Stimulated activated CD8-positive, alpha-beta memory T cell treated with anti-CD3 and anti-CD28 coated beads, Interleukin-7, amount 100 ng/mL, for 4 hours (primary cell): ENCODE results near the gene TMEM35B.
"Not testable (repeated sequence)": the region's sequence is repeated elsewhere in the genome, so short reads cannot be mapped to it uniquely, and the experiment has no call there.

Experiments used
- DNase-seq, 2 donors: peaks; one replicate each; pipeline ENCODE4 v3.0.0-alpha.2; 2020; ENCODE audit warnings: low read depth in 2 of 2

Gene TMEM35B

DNA sequence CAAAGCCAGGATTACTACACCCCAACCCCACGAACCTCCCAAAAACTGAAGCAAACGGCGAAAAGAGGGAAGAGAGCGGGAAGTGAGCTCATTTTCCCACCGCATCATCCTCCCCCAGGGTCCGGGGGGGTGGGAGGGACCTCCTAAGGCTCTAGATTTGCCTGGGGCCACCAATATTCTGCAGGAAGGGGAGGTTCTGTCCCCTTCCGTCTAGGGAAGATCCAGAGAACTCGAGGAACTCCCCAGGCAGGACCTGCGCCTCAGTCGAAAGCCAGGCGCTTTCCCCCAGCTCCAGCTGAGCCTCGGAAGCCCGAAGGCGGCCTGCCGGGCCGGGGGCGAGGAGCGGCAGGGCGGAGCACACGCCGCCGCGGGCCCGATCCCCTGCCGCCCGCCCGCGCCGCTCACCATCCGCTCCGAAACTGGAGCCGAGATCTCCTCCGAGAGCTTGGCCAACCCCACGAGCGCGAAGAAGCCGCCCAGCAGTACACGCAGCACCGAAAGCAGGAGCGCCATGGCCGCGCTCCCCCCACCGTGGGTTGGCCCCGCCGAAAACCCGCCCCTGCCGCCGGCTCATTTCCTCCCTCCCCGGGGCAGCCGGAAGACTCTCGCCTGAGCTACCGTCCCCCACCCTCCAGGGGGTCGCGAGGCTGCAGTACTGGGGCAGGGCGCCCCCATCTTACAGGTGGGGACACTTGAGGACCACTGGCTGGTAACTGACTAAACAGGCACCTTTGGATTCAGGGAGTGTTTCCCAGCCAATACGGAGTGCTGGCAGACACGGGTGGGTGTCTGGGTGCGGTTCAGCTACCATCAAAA lies at the start of gene TMEM35B:
TMEM35B (minus strand) TSS at position 555 of the 816 bp plus-strand sequence; CDS start at position 513, 42 bp downstream.
- DNase-seq = peak; percentile 56 to 73

DNA sequence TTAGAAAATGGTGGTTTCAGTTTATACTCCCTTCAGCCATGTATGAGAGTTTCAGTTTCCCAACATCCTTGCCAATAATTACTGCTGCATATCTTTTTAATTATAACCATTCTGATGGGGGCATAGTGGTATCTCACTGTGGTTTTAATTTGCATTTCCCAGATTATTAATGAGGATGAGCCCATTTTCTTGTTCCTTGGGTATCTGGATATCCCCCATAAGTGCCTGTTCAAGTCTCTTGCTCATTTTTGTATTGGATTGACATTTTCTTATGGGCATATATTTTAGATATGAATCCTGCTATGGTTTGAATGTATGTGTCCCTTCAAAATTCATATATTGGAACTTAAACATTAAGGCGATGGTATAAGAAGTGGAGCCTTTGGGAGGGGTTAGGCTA lies 48.2 kb upstream of the TMEM35B start:
- no peak for DNase-seq

DNA sequence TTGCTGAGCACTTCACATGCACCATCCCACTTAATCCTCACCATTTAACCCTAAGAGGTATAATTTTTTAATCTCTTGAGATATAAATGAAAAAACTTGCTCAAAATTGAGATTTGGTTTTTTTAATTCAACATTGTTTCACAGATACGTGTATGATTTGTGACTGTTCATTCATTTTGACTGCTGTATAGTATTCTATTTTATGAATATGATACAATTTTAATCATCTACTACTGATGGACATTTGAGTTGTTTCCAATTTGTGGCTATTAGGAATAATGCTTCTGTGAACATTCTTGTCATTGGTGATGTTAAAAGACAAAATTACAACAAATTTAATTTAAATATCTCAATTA lies 47.2 kb upstream of the TMEM35B start:
- no peak for DNase-seq

DNA sequence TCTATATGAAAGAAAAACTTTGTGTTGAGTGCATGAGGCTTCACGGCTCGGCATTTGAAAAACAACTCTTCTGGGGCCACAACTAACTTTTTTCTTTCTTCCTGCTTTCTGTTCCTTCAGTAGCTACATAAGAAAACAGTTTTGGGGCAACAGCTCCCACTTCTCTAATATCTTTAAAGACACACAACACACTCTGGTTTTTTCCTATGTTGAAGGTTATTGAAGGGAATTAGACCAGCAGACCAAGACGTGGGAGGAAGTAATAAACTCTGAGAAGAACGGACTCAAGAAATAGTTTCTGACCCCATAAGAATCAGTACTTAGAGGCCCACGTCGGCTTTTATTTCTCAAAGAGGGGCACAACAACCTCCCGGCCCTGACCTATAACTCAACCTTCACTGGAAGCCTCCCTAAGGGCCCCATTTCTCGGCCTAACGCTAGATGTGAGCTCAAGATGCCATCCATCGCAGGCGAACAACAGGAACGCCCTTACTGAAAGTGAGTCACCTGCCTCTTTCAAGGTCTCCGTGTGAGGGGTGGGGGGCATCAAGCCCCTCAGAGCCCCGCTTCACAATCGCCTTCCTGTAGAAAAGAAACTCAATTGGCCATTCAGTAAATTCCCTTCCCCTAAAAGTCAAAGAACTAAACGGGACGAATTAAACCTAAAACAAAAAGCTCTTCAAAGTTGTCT lies 45.8 kb upstream of the TMEM35B start:
- peak; percentile 27 to 32 for DNase-seq

DNA sequence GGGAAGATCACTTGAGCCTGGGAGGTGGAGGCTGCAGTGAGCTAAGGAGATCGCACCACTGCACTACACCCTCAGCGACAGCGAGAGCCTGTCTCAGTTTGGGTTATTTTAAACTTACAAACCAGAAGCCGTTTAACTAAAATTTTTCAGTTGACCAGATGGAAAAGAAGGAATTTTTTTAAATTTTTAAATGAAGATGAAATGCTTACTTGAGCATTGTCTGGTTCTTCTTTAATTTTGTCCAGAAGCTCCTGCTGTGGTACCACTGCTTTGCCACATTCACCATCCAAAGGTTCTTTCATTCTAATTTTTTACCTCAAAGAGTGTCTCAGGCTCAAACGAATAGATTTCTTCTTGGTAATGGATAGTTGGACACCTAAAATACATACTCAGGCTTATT lies 45.2 kb upstream of the TMEM35B start:
- DNase-seq = no peak

DNA sequence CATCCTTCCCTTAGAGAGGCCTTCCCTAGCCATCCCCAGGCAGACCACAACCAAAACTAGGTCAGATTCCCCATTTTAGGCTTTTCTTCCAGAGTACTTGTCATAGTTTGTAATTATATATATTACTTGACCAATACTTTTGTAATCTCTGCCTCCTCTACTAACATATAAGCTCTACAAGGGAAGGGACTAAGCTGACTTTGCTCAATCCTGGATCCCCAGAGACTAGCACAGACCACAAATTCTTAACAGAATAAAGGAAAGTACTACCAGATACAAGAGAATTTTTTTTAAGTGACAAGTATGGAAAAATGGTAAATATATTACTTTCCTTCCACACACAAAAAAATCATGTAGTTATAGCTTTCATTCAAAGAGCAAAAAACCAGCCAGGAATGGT lies 44.6 kb upstream of the TMEM35B start:
- no peak for DNase-seq

DNA sequence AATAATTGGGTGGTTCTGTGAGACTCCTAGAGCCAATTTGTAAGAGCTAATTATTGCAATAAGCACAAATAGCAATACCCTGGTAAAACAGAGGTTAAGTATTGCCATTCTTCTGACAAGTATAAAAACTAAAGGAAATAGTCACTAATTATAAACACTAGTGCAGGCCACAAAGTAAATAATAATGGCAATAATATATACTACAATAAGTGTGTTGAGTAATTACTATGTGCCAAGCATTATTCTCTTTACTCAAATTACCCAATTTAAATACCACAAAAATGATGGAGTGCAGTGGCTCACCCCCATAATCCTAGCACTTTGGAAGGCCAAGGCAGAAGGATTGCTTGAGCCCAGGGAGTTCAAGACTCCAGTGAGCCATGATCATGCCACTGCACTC lies 31.3 kb upstream of the TMEM35B start:
- no peak for DNase-seq

DNA sequence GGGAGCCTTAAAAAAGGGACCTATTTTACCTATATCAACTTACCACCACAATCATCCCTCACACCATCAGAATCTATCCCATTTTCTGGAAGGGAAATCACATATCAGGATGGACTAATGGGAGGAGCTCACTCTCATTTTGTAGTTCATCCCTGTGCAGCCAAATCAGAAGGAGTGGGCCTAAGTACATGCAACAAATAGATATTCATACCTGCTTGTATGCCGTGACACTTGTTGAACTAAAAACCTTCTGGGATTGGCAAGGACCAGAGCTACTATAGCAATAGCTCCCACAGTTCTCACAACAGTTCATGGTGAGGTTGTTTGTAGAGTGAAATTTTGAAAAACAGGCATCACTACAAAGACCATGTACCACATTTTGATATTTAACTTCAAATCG lies 29.3 kb upstream of the TMEM35B start:
- DNase-seq = no peak

DNA sequence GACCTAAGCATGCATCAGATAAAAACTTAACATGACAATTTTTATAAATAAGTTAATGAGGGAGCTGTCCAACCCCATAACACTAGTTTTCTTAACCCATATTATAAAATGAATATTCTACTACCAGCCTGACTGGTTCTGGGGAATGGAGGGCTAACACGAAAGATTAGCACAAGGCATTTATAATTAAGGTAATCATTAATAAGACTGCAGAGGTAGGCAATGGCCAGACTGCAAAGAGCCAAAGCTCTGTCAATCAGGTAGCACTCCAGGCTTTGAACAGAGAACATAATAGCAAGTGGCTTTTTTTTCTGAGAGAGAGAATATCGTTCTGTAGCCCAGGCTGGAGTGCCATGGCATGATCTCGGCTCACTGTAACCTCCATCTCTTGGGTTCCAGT lies 20.6 kb upstream of the TMEM35B start:
- no peak for DNase-seq

DNA sequence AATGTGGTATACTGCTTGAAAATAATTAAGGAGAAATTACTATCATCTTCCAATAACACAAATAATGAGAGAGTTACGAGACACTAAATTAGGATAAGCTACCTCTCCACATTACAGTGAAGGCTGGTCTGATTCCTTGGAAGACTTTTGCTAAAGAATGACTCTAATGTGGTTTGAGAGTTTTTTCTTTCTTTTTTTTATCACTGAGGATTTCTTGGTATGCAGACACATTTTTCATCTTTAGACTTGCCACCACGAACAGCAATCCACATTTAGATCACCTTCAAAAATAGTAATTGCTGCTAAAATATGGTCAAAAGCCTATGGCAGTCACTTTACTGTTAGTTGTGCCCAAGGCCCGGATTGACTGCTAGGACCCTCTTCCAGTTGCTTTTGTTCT lies 16.6 kb upstream of the TMEM35B start:
- DNase-seq = no peak

DNA sequence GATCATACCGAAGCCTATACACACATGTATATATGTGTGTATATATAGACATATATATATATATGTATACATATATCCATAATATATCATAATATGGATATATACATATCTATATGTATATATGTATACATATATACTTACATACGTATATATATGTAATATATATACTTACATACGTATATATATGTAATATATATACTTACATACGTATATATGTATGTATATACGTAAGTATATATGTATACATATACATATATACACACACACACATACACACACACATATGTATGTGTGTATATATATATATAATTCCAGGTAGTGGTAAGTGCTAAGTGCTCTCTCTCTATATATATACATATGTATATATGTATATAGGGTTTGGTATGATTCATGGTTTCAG lies 9.7 kb upstream of the TMEM35B start:
- no peak for DNase-seq

DNA sequence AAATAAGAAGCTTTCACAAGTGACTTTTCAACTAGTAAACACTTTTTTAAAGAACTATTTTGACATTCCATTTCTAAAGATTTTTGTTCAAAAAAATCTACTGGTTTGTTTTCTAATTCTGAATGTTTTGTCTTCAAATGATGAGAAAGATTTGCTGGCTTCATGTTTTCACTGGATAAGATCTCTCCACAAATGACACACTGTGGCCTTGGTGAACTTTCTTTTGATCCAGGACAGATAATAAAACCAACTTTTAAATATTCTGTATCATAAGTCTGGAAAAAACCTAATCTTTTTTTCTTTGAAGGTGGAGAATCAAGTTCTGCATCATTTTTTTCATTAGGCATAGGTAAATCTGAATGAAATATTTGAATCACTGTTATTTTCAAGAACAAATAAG lies 3.4 kb upstream of the TMEM35B start:
- DNase-seq = no peak

DNA sequence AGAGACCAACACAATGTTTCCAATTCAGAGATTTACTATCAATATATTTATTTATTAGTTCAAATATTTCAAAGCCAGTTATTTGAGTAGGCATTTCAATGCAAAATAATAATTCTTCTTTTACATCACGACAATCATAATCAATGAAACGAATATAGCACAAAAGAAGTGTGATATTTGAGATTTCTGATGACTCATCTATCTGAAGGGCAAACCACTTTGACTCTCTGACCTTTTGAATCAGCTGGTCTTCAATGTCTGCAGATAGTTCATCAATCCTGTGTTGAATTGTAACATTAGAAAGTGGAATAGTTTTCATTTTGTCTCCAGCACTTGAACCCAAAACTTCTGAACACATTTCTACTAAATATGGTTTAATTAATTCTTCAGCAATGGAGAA lies 3.0 kb upstream of the TMEM35B start:
- DNase-seq = no peak

DNA sequence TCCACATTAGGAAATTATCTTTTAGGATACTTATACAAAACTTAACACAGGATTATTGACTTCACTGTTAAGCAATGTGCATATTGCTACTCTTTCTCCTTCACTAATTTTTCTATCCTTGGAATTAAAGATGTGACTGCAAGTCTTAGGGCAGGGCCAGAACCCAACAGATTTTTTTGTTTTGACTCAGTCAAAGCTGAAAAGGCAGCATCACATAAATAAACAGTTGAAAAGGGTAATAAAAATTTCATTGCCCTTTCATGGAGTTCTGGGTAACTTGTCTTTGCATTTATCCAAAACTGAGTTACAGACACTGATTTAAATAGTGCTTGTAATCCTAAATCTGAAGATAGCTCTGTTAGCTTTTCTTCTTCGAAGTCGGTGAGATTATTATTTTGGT lies 1.9 kb upstream of the TMEM35B start:
- DNase-seq = no peak

DNA sequence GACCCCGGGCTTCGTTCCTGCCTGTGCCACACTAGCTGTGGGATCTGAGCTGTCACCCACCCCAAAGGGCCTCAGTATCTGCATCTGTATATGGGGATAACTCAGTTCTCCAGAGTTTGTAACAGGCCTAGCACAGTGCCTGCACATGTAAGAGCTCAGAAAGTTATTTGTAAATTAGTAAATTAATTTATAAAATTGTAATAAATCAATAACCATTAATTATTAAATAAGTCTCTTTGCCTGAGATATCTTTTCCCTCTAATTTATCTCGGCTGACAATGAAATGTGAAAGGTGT lies 410 bp upstream of the TMEM35B start:
- not testable (repeated sequence) for DNase-seq

DNA sequence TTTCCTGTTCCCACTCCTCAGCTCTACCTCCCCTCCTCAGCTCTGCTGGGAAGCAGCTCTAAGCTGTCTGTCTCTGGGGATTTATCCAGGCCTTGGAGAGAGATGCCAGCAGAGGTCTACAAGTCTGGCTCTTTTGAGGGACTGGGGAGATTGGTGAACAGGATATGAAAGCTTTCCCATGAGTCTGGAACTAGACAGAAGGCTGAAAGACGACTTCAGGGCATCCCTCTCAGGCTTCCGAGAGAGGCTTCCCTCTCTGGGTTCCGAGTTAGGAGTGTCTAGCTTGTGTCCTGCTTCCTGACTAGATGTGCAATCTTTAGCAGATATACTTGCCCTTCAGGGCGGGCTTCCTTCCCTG lies 733 bp downstream of the TMEM35B start:
- no peak for DNase-seq

DNA sequence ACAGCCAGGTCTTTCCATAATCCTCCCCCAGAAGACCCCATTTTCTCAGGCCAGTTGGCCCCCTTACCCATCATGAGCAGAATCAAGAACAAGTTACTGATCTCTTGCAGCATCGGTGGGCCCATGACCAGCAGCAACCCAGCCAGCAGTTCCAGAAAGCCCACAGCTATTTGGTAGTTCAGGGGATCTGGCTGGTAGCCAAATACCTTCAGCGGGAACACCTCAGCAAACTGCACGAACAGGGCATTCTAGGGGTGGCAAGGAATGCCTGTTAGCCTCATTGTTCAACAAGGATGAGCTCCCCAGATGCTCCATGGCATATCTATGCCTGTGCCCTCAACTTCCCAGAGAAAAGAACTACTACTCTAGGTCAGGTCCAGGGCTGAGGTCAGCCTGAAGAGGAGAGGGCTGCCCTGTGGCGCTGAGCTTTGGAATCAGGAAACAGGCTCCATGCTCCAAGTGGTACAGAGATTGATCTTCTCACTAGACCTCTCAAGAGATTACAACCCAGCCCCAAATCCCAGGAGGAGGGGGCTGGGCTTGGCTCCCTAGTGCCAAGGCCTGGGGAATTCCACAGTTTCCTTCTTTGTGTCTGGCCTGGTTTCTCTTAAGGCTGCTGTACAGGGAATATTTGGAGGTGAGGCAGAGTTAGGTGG lies 1.3 kb downstream of the TMEM35B start:
- no peak for DNase-seq

DNA sequence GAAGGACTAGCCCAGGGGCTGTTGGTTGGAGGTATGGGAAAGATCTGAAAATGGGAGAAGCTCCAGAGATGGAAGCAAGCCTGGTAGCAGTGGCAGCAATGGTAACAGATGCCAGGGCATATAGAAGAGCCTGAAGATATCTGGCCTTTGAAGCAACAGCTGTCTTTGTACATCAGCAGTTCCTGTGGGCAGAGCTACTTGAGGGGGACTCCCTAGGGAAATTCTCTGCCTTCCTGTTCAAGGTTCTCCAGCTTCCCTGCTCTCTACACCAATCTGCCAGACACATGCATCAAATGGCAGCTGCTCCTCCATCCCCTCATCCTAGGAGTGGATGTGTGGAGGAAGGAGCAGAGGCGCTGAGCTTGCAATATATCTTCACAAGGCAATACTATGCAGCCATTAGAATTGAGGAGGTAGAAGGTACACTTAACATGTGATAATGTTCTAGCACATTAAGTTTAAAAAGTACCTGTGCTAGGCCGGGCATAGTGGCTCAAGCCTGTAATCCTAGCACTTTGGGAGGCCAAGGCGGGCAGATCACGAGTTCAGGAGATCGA lies 2.2 kb downstream of the TMEM35B start:
- no peak for DNase-seq

DNA sequence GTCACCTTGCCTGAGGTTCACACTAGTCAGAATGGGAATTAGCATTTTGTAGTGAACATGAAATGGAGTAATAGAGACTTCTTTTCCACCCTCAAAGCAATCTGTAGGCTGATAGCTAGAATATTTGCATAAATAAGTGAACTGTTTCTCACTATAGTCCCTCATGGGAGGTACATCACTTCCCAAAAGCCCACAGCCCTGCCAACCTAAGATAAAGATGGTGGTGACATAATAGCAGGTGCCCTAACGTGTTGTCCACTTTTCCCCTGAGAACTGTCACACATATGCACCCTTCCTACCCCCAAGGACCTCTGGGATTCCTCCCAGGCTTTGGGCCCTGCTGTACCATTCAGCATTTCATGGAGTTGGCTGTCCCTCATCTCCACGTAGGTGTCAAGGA lies 4.4 kb downstream of the TMEM35B start:
- DNase-seq = no peak

DNA sequence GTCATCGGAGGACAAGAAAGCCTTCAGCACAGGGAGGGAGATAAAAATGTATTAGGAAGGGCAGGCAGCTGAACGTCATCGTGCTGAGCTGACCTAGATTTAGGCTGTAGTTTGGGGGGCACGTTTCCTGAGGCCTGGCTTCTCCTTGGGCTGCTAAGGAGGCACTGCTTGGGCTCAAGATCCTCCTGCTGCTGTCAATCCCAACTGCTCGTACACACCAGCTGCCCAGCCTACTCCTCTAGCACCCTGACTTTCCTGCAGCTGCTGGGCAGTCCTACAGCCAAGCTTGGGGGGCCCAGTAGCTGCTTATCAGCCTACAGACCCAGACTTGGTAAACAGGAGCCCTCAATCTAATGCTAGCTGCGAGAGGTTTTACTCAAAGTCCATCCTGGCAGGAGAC lies 6.2 kb downstream of the TMEM35B start:
- no peak for DNase-seq

DNA sequence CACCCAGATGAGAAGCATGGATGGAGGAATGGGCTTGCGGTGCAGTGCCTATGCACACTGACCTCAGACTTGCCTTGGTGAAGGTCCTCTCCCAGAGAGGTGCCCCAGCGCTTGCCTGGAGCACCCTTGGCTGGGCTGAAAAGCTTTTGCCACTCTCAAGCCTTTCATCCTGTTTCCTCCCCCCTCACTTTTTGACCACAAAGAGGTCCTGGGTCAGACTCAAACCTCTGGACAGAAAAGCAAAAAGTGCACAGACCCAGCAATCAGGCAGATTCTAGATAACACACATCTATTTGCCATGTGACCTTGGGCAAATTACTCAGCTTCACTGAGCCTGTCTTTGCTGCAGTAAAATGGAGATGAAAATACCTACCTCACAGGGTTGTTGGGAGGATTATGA lies 7.3 kb downstream of the TMEM35B start:
- no peak for DNase-seq

DNA sequence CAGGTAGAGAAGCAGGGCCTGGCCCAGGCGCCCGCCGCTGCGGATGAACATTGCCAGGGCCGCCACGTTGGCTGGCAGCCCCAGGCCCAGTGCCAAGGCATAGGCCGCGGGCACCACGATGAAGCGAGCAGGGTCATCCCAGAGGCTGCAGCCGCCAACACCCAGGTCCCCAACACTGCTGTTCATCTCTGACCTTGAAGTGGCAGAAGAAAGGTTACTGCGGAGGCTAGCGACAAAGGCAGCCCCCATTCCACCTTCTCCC lies 8.0 kb downstream of the TMEM35B start:
- DNase-seq = no peak
